Transverse colon (tissue), 4 donors: ENCODE data around the gene TMTC4. TPM values are rescaled to one million over a fixed set of nuclear protein-coding genes. Genes with fewer than 3 reads are reported as not detected.

ENCODE experiments used
- DNase-seq: peaks from one replicate; pipeline ENCODE4 v3.0.0-alpha.2; 2019
- H3K27ac ChIP-seq, 4 donors: fragments of 200-600 bp; sonication (generic); 2 replicates each; pipeline ENCODE4 v1.5.1; 2016 to 2018; ENCODE audit warnings: inconsistent platforms in 4 of 4
- H3K27me3 ChIP-seq: fragments of 200-600 bp; sonication (generic); 2 replicates; pipeline ENCODE4 v1.5.1; 2017; ENCODE audit warnings: inconsistent platforms
- H3K36me3 ChIP-seq, 4 donors: fragments of 200-600 bp; sonication (generic); 2 replicates each; pipeline ENCODE4 v1.5.1; 2017 to 2019; ENCODE audit warnings: inconsistent platforms in 4 of 4
- H3K4me1 ChIP-seq, 4 donors: fragments of 200-600 bp; sonication (generic); 2 replicates each; pipeline ENCODE4 v1.5.1; 2017 to 2020; ENCODE audit warnings: inconsistent platforms in 4 of 4
- H3K4me3 ChIP-seq, 4 donors: fragments of 200-600 bp; sonication (generic); 1 replicate in 1 of 4; 2 replicates in 3 of 4; pipeline versions ENCODE4 v1.5.1 to v1.6.1; 2017 to 2019; ENCODE audit warnings: inconsistent platforms in 4 of 4
- H3K9me3 ChIP-seq, 2 donors: fragments of 200-600 bp; sonication (generic); 2 replicates each; pipeline ENCODE4 v1.5.1; 2017 to 2019; ENCODE audit warnings: inconsistent platforms in 2 of 2
- EP300 ChIP-seq: sonication (generic); formaldehyde crosslinking; IDR thresholded peaks from one replicate; pipeline ENCODE4 v1.6.1; 2017; ENCODE audit warnings: antibody characterized with exemption, low read depth
- POLR2A ChIP-seq: fragments of 450-650 bp; IDR thresholded peaks from one replicate; pipeline ENCODE4 v1.6.1; 2016; ENCODE audit warnings: antibody characterized with exemption, mild to moderate bottlenecking, moderate library complexity
- POLR2AphosphoS5 ChIP-seq, 3 donors: sonication (generic); formaldehyde crosslinking; IDR thresholded peaks; one replicate each; pipeline ENCODE4 v1.6.1; 2016; ENCODE audit warnings: antibody characterized with exemption in 3 of 3
- WGBS, 2 donors: methylation state at CpG; one replicate each; pipeline ENCODE4 v1.1.5; 2018; ENCODE audit warnings: low coverage in 1 of 2; 5-methylcytosine and 5-hydroxymethylcytosine counted together
- in situ Hi-C, 4 donors: fragments of 200-750 bp; cut with MboI; loops; one replicate each; pipeline versions ENCODE4 v1.15.0 to v1.15.1; 2017; ENCODE audit warnings: low sequenced_read_pairs in 3 of 4, low pct_ligation_motif_present in 1 of 4, low pct_unique_long_range_greater_than_20kb in 1 of 4
- intact Hi-C: fragments of 100-400 bp; cut with DNase I; formaldehyde crosslinking; loops from one replicate; pipeline ENCODE4 v1.15.1; 2023; ENCODE audit warnings: low total_unique reads
- total RNA-seq, 4 donors: library from RNA; depleted of rRNA; stranded (reverse); fragments of >200 nt; gene quantifications; one replicate each; pipeline ENCODE4 v1.1.0, GENCODE V29; 2016
- TF ChIP-seq, protein P1 (sequence below), 5 experiments: fragments of 200-600 bp in 3 of 5; fragments of 450-650 bp in 2 of 5; sonication (generic) in 3 of 5; IDR thresholded peaks; 1 replicate in 2 of 5; 2 replicates in 3 of 5; pipeline ENCODE4 v1.5.1; 2016 to 2017; ENCODE audit warnings: antibody characterized with exemption in 5 of 5, inconsistent platforms in 3 of 5, mild to moderate bottlenecking in 2 of 5, moderate library complexity in 1 of 5

TMTC4 gene
- total RNA-seq, 4 donors from 2014 or later, result 19.5 to 136 (median 30.0) TPM

DNA sequence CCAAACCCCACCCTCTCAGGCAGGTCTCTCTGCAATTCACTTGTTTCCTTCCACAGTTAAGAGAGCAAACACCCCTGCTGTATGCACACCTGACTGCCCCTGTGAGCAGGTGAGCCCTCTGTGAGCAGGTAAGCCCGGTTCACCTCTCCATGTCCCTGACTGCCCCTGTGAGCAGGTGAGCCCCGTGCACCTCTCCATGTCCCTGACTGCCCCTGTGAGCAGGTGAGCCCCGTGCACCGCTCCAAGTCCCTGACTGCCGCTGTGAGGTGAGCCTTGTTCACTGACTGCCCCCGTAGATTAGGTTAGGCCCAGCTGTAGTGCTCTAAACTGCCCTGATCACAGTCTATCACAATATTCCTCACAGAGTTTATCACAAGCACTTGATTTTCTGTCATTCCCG, 29.2 kb downstream of the TMTC4 start:
- Histone ChIP-seq H3K4me1 (no peaks in the 10 kb centered on the region), H3K27ac (no peak overlapping the region), H3K4me3 (no peak overlapping the region), H3K9me3 (no peaks in the 10 kb centered on the region), H3K27me3 (no peaks in the 10 kb centered on the region), H3K36me3 (peaks cover 0 to 12% (median 0%) of the 10 kb centered on the region in 4 donors)
- in situ Hi-C loops (no loop called here), intact Hi-C loops (no loop called here)
- DNase-seq, result no peak
- 86% methylated on average over 7 of the region's 7 CpGs; no CpG with 5 or more reads in 1 of the 2 donors for WGBS, 2 donors
- TF ChIP-seq POLR2AphosphoS5 (IDR thresholded peaks at IDR 0.05), result no peak
- TF ChIP-seq, protein P1, sequence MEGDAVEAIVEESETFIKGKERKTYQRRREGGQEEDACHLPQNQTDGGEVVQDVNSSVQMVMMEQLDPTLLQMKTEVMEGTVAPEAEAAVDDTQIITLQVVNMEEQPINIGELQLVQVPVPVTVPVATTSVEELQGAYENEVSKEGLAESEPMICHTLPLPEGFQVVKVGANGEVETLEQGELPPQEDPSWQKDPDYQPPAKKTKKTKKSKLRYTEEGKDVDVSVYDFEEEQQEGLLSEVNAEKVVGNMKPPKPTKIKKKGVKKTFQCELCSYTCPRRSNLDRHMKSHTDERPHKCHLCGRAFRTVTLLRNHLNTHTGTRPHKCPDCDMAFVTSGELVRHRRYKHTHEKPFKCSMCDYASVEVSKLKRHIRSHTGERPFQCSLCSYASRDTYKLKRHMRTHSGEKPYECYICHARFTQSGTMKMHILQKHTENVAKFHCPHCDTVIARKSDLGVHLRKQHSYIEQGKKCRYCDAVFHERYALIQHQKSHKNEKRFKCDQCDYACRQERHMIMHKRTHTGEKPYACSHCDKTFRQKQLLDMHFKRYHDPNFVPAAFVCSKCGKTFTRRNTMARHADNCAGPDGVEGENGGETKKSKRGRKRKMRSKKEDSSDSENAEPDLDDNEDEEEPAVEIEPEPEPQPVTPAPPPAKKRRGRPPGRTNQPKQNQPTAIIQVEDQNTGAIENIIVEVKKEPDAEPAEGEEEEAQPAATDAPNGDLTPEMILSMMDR (IDR thresholded peaks at IDR 0.05), result no peak
- TF ChIP-seq POLR2A, result no peak
- TF ChIP-seq EP300, result no peak

DNA sequence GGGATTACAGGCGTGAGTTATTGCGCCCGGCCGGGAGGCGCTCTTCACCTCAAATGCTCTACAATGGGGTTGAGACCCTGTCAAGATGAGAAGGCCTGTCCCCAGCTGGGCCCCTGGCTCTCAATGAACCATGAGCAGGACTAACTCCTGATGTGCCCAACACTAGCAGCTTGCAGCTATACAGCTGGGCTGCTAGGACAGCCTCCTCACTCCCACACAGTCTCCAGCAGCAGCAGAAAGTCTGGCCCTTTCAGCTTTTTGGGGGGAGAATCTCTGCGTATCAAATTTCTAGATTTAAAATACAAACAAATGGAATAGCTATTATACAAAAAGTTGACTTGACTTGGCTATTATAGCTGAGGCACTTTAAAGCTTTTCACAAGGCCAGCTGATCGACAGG, 30.2 kb downstream of the TMTC4 start:
- H3K36me3 ChIP-seq, result peaks cover 0 to 12% (median 0%) of the 10 kb centered on the region in 4 donors
- H3K27ac ChIP-seq, result no peak overlapping the region
- in situ Hi-C loops, result no loop called here
- H3K4me3 ChIP-seq, result no peak overlapping the region
- H3K4me1 ChIP-seq, result no peaks in the 10 kb centered on the region
- H3K27me3 ChIP-seq, result no peaks in the 10 kb centered on the region
- DNase-seq, result no peak
- H3K9me3 ChIP-seq, result no peaks in the 10 kb centered on the region
- TF ChIP-seq, protein P1 (IDR thresholded peaks at IDR 0.05), result no peak
- no peak for TF ChIP-seq EP300
- TF ChIP-seq POLR2A, result no peak
- no peak for TF ChIP-seq POLR2AphosphoS5 (IDR thresholded peaks at IDR 0.05)
- intact Hi-C loops, result no loop called here
- WGBS, 2 donors, result 92% methylated on average over 2 to 7 of the region's 7 CpGs

DNA sequence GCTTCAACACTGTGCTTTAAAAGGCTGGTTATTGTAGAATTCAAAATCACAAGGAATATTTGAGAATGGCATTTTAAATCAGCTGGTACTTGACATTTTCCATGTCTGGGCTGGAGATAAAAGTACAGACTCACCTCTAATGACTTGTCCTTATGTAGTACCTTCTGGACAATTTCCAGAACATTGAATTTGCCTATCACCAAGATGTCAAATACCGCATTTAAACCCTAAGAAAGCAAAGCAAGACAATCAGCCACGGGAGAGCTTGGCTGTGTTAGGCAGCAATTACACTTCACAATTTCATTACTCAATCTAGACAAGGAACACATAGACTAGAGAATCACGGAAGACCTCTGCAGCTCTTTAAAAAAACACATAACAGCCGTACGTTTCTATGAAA, 36.8 kb downstream of the TMTC4 start:
- intact Hi-C loops, result no loop called here
- WGBS, 2 donors, result 87 to 100% methylated on average over 3 to 5 of the region's 5 CpGs
- in situ Hi-C loops, result no loop called here
- H3K36me3 ChIP-seq, result peaks cover 0 to 14% (median 6%) of the 10 kb centered on the region in 4 donors
- H3K27me3 ChIP-seq, result no peaks in the 10 kb centered on the region
- no peaks in the 10 kb centered on the region for H3K4me1 ChIP-seq
- no peak overlapping the region for H3K4me3 ChIP-seq
- TF ChIP-seq POLR2A (no peak), POLR2AphosphoS5 (IDR thresholded peaks at IDR 0.05) (no peak), EP300 (no peak)
- TF ChIP-seq, protein P1 (IDR thresholded peaks at IDR 0.05), result no peak
- H3K27ac ChIP-seq, result no peak overlapping the region
- DNase-seq, result no peak
- H3K9me3 ChIP-seq, result no peaks in the 10 kb centered on the region

DNA sequence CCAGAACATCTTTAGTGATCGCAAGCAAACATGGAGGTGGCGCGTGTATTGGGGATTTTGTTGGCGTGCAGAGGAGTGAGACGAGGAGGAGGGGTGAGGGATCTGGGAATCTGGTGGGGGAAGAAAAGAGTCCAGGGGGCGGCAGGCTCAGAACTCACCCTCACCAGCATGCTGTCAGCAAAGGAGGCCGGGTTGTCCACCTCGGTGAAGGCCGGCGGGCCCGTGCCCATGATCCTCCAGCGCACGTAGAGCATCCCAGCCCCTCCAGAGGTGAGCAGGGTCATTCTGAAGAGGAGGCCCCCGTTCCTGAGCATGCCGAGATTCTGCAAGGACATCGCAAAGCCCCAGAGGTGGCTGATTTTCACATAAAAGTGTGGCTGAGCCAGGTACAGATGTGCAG, 37.2 kb downstream of the TMTC4 start:
- in situ Hi-C loops (no loop called here), intact Hi-C loops (no loop called here)
- 93 to 97% methylated on average over 8 to 16 of the region's 16 CpGs for WGBS, 2 donors
- TF ChIP-seq EP300 (no peak), POLR2A (no peak)
- TF ChIP-seq, protein P1 (IDR thresholded peaks at IDR 0.05), result no peak
- Histone ChIP-seq H3K9me3 (no peaks in the 10 kb centered on the region), H3K27ac (no peak overlapping the region), H3K36me3 (peaks cover 0 to 14% (median 6%) of the 10 kb centered on the region in 4 donors), H3K4me1 (no peaks in the 10 kb centered on the region), H3K4me3 (no peak overlapping the region), H3K27me3 (no peaks in the 10 kb centered on the region)
- no peak for DNase-seq
